ENCODE results near the gene CD300LG.

CD300LG gene

DNA sequence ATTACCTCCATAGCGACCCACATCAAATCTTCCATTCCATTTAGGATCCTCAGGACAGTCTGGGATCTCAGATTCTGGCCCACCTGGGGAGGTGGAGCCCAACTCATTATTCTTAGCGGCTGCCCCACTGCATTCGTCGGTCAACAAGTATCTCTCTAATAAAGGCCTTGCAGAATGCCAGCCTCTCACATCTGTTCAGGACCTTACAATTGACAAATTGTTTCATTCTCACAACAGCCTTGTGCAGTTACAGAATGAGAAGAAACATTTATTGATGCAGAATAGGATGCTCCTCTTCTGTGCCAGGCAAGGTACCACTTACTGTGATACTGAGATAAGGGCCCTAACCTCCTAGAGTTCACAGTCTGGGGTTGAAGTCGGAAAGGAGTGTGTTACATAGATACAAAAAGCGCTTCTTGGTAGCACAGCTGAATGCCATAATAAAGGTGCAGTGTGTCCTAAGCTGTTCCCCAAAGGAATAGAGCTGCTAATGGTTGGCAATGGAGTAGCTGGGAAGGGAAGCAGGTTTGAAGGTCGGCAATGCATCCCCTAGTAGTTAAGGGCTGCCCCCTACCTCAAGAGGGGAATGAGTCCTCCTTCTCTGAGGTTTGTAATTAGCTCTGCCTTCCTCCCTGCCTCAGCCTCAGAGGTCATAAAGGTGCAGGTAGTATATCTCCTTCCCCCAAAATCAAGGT lies 62.7 kb downstream of the CD300LG start:
- DNase-seq, result no peak

DNA sequence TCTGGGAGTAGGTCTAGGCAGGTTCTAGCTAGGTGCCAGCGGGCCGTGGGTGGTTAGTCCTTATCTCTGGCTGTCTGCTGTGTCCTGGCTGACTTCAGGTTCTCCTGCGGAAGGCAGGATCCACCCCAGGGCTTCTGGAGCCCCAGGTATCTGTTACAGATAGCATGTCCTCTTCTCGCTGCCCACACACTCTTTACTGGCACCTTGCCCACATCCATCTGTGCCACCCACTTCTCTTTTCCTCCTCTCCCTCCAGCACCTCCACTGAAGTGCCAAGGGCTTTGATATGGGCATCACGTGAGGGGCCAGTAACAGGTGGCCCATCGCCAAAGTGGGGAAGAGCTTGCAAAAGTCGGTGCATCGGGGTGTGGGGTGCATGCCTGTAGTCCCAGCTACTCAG lies 64.9 kb downstream of the CD300LG start:
- no peak for DNase-seq

DNA sequence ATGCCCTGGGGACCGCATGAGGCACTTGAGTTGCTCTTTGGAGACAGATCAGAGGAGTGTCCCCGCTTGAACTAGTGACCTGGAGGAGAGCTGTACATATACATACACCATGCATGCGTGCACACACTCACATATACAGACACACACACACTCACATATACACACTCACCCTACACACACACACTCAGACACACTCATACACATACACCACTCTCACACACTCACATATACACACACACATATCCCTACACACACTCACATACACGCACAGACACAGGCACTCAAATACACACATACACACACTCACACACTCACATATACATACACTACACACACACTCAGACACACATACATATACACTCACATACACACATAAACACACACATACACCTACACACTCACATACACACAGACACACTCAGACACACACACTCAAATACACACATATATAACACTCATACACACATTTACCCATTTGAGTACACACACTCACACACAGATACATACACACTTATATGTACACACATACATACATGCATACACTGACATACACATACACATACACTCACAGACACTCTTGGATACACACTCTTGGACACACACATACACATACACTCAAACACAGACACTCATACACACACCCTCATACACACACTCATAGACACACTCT lies 65.8 kb downstream of the CD300LG start:
- no peak for DNase-seq

All from CD4-positive, alpha-beta T cell treated with Interleukin-21 for 1 hour (primary cell).